Astrocyte (in vitro differentiated cells and primary cell): ENCODE measurements around the gene FBXW9.

Experiments used
- EZH2 ChIP-seq: IDR thresholded peaks from 2 replicates; pipeline ENCODE4 v1.6.1; 2012; ENCODE audit warnings: mild to moderate bottlenecking, low read length, inconsistent platforms; ENCODE audit not compliant: insufficient read depth
- TF ChIP-seq, protein P1 (sequence below): IDR thresholded peaks from 2 replicates; pipeline ENCODE4 v1.5.1; 2011; ENCODE audit warnings: low read depth, mild to moderate bottlenecking, inconsistent platforms, low read length, moderate library complexity; ENCODE audit not compliant: insufficient read depth

DNA sequence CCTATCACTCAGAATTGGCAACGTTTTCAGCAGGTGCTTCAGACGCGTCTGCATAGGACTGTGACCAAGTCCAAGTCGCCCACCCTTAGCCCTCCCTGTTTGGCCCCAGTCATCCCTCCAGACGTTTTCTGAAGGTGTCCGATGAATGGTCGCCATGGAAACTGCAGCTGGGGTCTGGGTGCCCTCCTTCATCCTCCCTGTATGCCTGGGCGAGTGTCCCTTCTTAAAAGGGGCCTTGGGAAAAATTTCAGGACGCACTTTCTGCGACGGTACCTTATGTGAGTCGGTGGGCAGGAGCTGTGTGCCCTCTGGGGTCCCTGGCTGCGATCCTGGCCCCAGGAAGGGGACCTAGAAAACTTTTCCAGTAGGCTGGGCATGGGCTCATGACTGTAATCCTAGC lies 55.0 kb downstream of the FBXW9 start:
- TF ChIP-seq, protein P1, sequence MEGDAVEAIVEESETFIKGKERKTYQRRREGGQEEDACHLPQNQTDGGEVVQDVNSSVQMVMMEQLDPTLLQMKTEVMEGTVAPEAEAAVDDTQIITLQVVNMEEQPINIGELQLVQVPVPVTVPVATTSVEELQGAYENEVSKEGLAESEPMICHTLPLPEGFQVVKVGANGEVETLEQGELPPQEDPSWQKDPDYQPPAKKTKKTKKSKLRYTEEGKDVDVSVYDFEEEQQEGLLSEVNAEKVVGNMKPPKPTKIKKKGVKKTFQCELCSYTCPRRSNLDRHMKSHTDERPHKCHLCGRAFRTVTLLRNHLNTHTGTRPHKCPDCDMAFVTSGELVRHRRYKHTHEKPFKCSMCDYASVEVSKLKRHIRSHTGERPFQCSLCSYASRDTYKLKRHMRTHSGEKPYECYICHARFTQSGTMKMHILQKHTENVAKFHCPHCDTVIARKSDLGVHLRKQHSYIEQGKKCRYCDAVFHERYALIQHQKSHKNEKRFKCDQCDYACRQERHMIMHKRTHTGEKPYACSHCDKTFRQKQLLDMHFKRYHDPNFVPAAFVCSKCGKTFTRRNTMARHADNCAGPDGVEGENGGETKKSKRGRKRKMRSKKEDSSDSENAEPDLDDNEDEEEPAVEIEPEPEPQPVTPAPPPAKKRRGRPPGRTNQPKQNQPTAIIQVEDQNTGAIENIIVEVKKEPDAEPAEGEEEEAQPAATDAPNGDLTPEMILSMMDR, result no peak
- no peak for TF ChIP-seq EZH2
